ENCODE measurements around the gene CYTIP. TPM values are rescaled to one million over a fixed set of nuclear protein-coding genes. Genes with fewer than 3 reads are reported as not detected.

CYTIP gene
- total RNA-seq, 2 experiments from 2014 or later, result 369 to 388 TPM

DNA sequence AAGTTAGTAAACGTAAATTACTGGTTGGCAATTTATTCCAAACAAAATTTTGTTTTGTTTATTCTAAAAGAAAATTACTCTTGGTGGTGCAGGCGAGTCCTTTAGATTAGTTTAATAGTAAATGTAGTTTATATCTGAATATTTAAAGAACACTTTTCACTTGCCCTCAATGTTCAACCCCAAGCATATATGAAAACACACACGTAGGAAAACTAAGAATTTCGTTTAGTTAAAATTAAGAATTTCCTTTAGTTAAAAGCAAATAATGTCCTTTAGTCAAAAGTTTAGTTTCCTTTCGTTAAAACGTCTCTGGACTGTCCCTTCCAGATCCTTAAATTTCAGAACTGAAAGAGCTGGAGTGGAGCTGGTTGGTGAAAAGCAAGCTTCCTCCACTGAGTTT, 19.1 kb upstream of the CYTIP start:
- peak overlapping the region; percentile 99 for H3K27ac Mint-ChIP-seq
- ChIA-PET CTCF (interaction anchor here (1.0 to 3.3 kb wide), 4 partner anchors 14 to 135 kb away, joined by 3 to 16 read pairs (median 5); no protein-coding TSS in a partner anchor), POLR2A (interaction anchor here (1.0 to 8.5 kb wide), 5 partner anchors 10 to 51 kb away, joined by 3 to 201 read pairs (median 25); partner anchors contain the start of gene CYTIP)
- intact Hi-C loops (cut with micrococcal nuclease), result no loop called here
- peaks cover 88% of the 10 kb centered on the region for H3K4me1 Mint-ChIP-seq (ENCODE audit: low read depth)
- H3K27me3 Mint-ChIP-seq, result no peaks in the 10 kb centered on the region
- DNase-seq, result no peak
- no peaks in the 10 kb centered on the region for H3K9me3 Mint-ChIP-seq
- no peak overlapping the region for H3K4me3 Mint-ChIP-seq
- peaks cover 4% of the 10 kb centered on the region for H3K36me3 Mint-ChIP-seq

DNA sequence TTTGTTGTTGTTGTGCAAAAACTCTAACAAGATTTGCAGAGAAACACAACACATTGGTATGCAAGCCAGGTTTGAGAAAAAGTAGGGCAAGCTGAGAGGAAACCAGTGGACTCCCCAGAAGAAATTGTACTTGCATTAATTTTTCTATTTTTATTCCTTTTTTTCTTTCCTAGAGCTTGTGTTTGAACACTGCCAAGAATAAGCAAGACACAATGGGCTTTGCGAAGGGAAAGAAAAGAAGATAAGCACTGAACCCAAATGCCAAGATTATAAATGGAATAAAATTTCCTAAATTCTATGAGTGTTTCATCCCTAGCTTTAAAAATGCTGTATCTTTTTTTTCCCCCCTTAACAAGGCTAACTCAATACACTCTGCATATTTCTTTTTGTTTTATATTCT, 17.0 kb upstream of the CYTIP start:
- intact Hi-C loops (cut with micrococcal nuclease), result no loop called here
- Mint-ChIP-seq H3K27ac (peak overlapping the region; percentile 46), H3K4me3 (no peak overlapping the region), H3K27me3 (no peaks in the 10 kb centered on the region), H3K4me1 (ENCODE audit: low read depth) (peaks cover 86% of the 10 kb centered on the region), H3K9me3 (no peaks in the 10 kb centered on the region), H3K36me3 (peaks cover 4% of the 10 kb centered on the region)
- CTCF ChIA-PET, result interaction anchor here (0.6 to 2.2 kb wide), 11 partner anchors 9 to 441 kb away, joined by 3 to 8 read pairs (median 3); partner anchors contain the start of gene ACVR1C
- DNase-seq, result no peak
- POLR2A ChIA-PET, result interaction anchor here (1.2 to 1.7 kb wide), 5 partner anchors 16 to 135 kb away, joined by 3 to 9 read pairs (median 5); partner anchors contain the start of genes CYTIP and ERMN

DNA sequence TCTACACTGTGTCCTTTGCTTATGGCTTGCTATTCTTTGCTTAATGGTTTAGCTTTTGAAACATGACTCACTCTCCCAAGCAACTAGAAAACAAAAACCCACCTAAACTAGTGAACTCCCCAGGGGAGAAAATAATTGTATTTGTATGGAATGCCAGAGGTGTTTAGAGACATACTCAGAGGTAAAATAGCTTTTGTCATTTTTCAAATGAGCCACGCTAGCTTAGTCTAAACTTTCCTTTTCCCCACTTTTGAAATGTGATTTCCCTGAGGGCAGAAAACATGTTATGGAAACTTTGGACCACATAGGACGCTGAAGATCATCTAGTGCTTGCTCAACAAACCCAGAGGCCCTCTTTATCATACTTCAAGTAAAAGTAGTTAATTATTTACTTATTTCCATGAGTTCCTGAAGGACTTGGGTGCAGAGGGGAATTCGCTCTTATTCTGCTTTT, 16.5 kb upstream of the CYTIP start:
- no peaks in the 10 kb centered on the region for H3K27me3 Mint-ChIP-seq
- CTCF ChIA-PET, result interaction anchor here (0.6 to 2.2 kb wide), 7 partner anchors 9 to 168 kb away, joined by 3 to 8 read pairs (median 4); partner anchors contain the start of gene ACVR1C
- peaks cover 4% of the 10 kb centered on the region for H3K36me3 Mint-ChIP-seq
- H3K27ac Mint-ChIP-seq, result peak overlapping the region; percentile 35
- DNase-seq, result no peak
- POLR2A ChIA-PET, result interaction anchor here (1.2 to 1.7 kb wide), 4 partner anchors 17 to 134 kb away, joined by 3 to 9 read pairs (median 6); partner anchors contain the start of genes CYTIP and ERMN
- H3K9me3 Mint-ChIP-seq, result no peaks in the 10 kb centered on the region
- H3K4me3 Mint-ChIP-seq, result peak overlapping the region; percentile 1
- intact Hi-C loops (cut with micrococcal nuclease), result no loop called here
- H3K4me1 Mint-ChIP-seq (ENCODE audit: low read depth), result peaks cover 84% of the 10 kb centered on the region

DNA sequence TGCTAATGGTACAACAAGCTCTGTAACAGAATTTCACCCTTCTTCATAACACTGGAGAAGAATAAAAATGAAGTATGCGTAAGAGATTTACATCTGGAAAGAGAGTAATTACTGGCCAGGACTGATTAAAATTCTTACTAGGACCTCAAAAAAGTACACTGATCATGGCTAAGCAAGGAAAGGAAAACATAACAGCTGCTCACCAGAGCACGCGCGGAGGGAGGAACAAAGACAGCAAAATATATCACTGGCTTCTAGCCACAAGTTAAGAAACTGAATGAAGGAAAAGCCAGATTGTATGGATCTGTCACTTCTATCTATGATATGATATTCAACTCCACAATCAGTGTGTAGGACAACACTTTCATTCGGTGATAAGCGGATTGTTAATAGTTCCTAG, 15.6 kb upstream of the CYTIP start:
- DNase-seq, result no peak
- Mint-ChIP-seq H3K4me3 (no peak overlapping the region), H3K9me3 (no peaks in the 10 kb centered on the region), H3K27me3 (no peaks in the 10 kb centered on the region), H3K36me3 (peaks cover 4% of the 10 kb centered on the region), H3K4me1 (ENCODE audit: low read depth) (peaks cover 77% of the 10 kb centered on the region), H3K27ac (no peak overlapping the region)
- POLR2A ChIA-PET, result no interaction called here
- CTCF ChIA-PET, result interaction anchor here (1.4 kb wide), 1 partner anchor 132 kb away, joined by 6 read pairs; no protein-coding TSS in a partner anchor
- intact Hi-C loops (cut with micrococcal nuclease), result no loop called here

DNA sequence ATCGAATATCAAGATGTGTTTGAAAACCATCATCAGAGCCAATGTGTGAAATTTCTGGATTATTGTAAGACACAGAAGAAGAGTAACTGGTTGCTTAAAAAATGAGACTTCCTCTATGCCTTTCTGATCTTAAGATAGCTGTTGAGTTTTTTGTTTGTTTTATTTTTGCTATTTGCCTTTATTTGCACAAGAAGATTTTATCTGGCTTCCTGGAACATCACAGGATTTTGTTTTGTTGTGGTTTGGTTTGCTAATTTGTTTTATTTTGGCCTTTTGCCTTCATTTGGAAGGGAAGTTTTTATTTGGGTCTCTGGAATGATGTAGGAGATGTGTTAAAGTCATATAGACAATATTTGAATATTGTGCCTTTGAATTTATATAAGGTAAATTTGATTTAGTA, 3.9 kb upstream of the CYTIP start:
- Mint-ChIP-seq H3K27me3 (peaks cover 2% of the 10 kb centered on the region), H3K27ac (peak overlapping the region; percentile 86), H3K36me3 (peaks cover 25% of the 10 kb centered on the region), H3K4me3 (peak overlapping the region; percentile 77), H3K4me1 (ENCODE audit: low read depth) (peaks cover 56% of the 10 kb centered on the region), H3K9me3 (no peaks in the 10 kb centered on the region)
- intact Hi-C loops (cut with micrococcal nuclease), result no loop called here
- DNase-seq, result no peak
- CTCF ChIA-PET, result interaction anchor here (1.0 to 3.1 kb wide), 5 partner anchors 14 to 120 kb away, joined by 3 to 12 read pairs (median 7); no protein-coding TSS in a partner anchor
- POLR2A ChIA-PET, result interaction anchor here (0.9 to 3.8 kb wide), 10 partner anchors 8 to 34 kb away, joined by 3 to 61 read pairs (median 7); no protein-coding TSS in a partner anchor

DNA sequence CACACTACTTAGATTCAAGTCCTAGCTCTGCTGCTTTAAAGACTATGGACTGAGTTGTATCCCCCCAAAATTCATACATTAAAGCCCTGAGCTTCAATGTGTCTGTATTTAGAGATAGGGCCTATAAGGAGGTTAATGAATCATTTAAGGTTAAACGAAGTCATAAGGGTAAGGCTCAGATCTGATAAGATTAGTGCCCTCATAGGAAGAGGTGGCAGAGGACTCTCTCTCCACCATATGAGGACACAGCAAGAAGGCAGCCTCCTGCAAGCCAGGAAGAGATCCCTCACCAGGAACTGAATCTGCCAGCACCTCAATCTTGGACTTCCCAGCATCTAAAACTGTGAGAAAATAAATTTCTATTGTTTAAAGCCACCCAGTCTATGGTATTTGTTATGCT, 3.1 kb upstream of the CYTIP start:
- Mint-ChIP-seq H3K9me3 (no peaks in the 10 kb centered on the region), H3K4me3 (peak overlapping the region; percentile 77), H3K27ac (peak overlapping the region; percentile 86), H3K27me3 (peaks cover 2% of the 10 kb centered on the region), H3K4me1 (ENCODE audit: low read depth) (peaks cover 52% of the 10 kb centered on the region), H3K36me3 (peaks cover 33% of the 10 kb centered on the region)
- DNase-seq, result peak; percentile 46
- intact Hi-C loops (cut with micrococcal nuclease), result no loop called here
- ChIA-PET CTCF (interaction anchor here (0.6 to 3.1 kb wide), 8 partner anchors 14 to 145 kb away, joined by 3 to 12 read pairs (median 5); no protein-coding TSS in a partner anchor), POLR2A (interaction anchor here (0.9 to 3.8 kb wide), 12 partner anchors 8 to 452 kb away, joined by 3 to 61 read pairs (median 4); no protein-coding TSS in a partner anchor)

DNA sequence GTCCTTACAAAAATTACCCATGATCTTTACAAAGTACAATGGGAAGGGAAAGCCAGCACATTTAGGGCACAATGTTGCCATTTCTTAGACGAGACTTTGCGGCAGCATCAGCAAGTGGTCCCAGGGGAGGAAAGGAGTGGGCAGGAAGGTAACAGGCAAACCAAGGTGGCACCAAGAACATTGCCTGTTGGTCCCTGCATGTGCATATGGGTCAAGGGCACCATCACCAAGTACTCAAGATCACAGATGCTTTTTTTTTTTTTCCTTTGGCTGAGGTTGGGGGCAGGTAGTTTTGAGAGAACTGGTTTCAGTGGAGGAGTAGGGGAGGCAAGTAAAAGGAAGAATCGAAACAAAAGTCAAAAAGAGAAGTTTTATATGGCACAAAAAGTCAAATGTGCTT, 752 bp upstream of the CYTIP start:
- Mint-ChIP-seq H3K36me3 (peaks cover 54% of the 10 kb centered on the region), H3K9me3 (no peaks in the 10 kb centered on the region), H3K4me1 (ENCODE audit: low read depth) (peaks cover 42% of the 10 kb centered on the region), H3K27ac (peak overlapping the region; percentile 99), H3K27me3 (peaks cover 2% of the 10 kb centered on the region), H3K4me3 (peak overlapping the region; percentile 92)
- POLR2A ChIA-PET, result interaction anchor here (0.8 to 17.5 kb wide), 11 partner anchors 13 to 454 kb away, joined by 3 to 319 read pairs (median 11); no protein-coding TSS in a partner anchor
- intact Hi-C loops (cut with micrococcal nuclease), result loop anchor here (1.0 kb wide), 6 partner anchors 9 to 33 kb away; no protein-coding TSS in a partner anchor
- peak; percentile 62 for DNase-seq
- CTCF ChIA-PET, result interaction anchor here (1.1 to 1.6 kb wide), 7 partner anchors 9 to 33 kb away, joined by 3 to 12 read pairs (median 5); no protein-coding TSS in a partner anchor

DNA sequence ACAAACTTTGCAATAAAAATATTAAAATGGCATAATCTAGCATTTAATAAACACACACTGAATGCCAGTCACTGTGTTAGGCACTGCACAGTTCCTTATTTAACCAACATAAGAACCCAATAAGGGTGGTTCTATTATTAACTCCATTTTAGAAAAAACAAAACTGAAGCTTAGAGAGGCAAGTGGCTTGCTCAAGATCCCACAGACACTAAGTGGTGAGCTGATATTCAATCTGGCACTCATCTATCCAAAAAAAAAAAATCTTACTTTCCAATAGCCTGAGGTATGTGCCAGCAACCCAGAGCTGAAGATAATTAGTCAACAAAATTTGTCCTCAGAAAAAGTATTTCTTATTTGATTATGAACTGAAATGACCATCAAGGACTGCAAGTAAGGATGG, 799 bp downstream of the CYTIP start:
- peaks cover 65% of the 10 kb centered on the region for H3K36me3 Mint-ChIP-seq
- peaks cover 31% of the 10 kb centered on the region for H3K4me1 Mint-ChIP-seq (ENCODE audit: low read depth)
- ChIA-PET POLR2A (interaction anchor here (0.6 to 17.5 kb wide), 13 partner anchors 11 to 456 kb away, joined by 3 to 319 read pairs (median 11); no protein-coding TSS in a partner anchor), CTCF (interaction anchor here (0.9 to 2.3 kb wide), 11 partner anchors 9 to 185 kb away, joined by 3 to 12 read pairs (median 9); partner anchors contain the start of gene ERMN)
- intact Hi-C loops (cut with micrococcal nuclease), result no loop called here
- DNase-seq, result no peak
- H3K27ac Mint-ChIP-seq, result peak overlapping the region; percentile 99
- no peaks in the 10 kb centered on the region for H3K9me3 Mint-ChIP-seq
- peak overlapping the region; percentile 92 for H3K4me3 Mint-ChIP-seq
- H3K27me3 Mint-ChIP-seq, result peaks cover 2% of the 10 kb centered on the region

DNA sequence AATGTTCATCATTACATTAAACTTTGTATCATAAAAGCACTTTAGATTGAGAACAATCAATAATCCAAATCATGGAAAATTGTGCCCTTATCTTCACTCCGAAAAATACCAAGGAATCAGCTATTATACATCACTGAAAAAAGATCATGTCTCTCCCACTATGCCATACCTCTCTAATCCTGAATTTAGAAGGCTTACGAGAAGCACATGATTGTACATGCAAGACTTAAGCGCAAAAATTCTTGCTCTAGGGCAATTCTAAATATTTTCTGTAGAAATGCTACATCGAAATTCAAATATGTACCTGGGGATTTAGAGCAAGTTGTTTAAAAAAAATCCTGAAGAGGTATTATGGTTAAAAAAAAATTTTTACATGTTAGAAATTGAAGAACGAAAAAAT, 1.3 kb downstream of the CYTIP start:
- H3K4me3 Mint-ChIP-seq, result peak overlapping the region; percentile 92
- peak overlapping the region; percentile 99 for H3K27ac Mint-ChIP-seq
- ChIA-PET POLR2A (interaction anchor here (0.6 to 17.5 kb wide), 10 partner anchors 11 to 747 kb away, joined by 3 to 319 read pairs (median 24); no protein-coding TSS in a partner anchor), CTCF (interaction anchor here (1.1 to 2.3 kb wide), 4 partner anchors 11 to 185 kb away, joined by 3 to 12 read pairs (median 9); partner anchors contain the start of gene ERMN)
- no peaks in the 10 kb centered on the region for H3K9me3 Mint-ChIP-seq
- H3K27me3 Mint-ChIP-seq, result peaks cover 2% of the 10 kb centered on the region
- DNase-seq, result no peak
- intact Hi-C loops (cut with micrococcal nuclease), result no loop called here
- H3K4me1 Mint-ChIP-seq (ENCODE audit: low read depth), result peaks cover 26% of the 10 kb centered on the region
- H3K36me3 Mint-ChIP-seq, result peaks cover 66% of the 10 kb centered on the region

DNA sequence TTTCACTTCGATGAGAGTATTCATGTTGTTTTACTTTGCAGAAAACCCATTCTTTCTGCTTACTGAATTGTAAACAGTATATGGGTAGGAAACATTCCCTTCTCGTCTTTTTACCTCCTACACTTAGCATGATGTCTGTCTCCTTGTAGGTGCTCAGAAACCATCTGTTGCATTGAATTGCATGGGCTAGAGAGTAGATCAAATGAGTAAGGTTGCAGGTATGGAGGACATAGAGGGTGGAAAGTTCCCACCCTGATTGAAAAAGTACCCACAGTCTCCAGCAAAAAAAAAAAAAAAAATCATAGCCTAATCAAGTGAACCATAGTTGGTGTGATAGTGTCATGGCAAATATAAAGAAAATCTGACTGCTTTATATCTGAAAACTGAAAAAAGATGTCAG, 1.7 kb downstream of the CYTIP start:
- Mint-ChIP-seq H3K27ac (peak overlapping the region; percentile 99), H3K9me3 (no peaks in the 10 kb centered on the region), H3K27me3 (peaks cover 2% of the 10 kb centered on the region), H3K4me3 (peak overlapping the region; percentile 92), H3K36me3 (peaks cover 69% of the 10 kb centered on the region), H3K4me1 (ENCODE audit: low read depth) (peaks cover 23% of the 10 kb centered on the region)
- DNase-seq, result no peak
- intact Hi-C loops (cut with micrococcal nuclease), result no loop called here
- ChIA-PET CTCF (interaction anchor here (2.2 to 2.3 kb wide), 2 partner anchors 115 to 140 kb away, joined by 9 to 12 read pairs; partner anchors contain the start of gene ERMN), POLR2A (interaction anchor here (0.6 to 17.5 kb wide), 7 partner anchors 11 to 748 kb away, joined by 3 to 319 read pairs (median 147); no protein-coding TSS in a partner anchor)

DNA sequence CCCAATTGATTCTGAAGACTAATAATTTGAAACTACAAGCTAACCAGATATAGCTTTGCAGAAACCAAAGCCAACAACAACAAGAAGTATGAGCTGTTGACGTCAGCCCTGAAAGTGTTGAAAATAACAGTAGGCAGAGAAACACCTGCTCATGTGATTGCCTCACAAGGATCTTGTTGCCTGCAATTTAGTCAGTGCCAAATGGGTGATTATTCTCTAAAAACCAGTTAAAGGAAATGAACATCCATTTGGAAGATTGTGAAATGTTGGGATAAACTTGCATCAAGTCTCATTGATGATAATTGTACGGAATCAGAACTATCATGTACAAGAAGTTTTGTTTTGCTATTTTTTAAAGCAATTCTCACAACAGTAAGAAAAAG, 2.8 kb downstream of the CYTIP start:
- H3K27ac Mint-ChIP-seq, result peak overlapping the region; percentile 99
- H3K4me1 Mint-ChIP-seq (ENCODE audit: low read depth), result peaks cover 15% of the 10 kb centered on the region
- intact Hi-C loops (cut with micrococcal nuclease), result loop anchor here (1.0 to 2.0 kb wide), 3 partner anchors 8 to 1106 kb away; no protein-coding TSS in a partner anchor
- ChIA-PET CTCF (interaction anchor here (0.7 to 5.2 kb wide), 8 partner anchors 20 to 139 kb away, joined by 3 to 48 read pairs (median 4); partner anchors contain the start of gene ERMN), POLR2A (interaction anchor here (0.5 to 17.5 kb wide), 12 partner anchors 10 to 458 kb away, joined by 3 to 319 read pairs (median 11); no protein-coding TSS in a partner anchor)
- H3K36me3 Mint-ChIP-seq, result peaks cover 78% of the 10 kb centered on the region
- no peak for DNase-seq
- H3K9me3 Mint-ChIP-seq, result no peaks in the 10 kb centered on the region
- peak overlapping the region; percentile 92 for H3K4me3 Mint-ChIP-seq
- peaks cover 2% of the 10 kb centered on the region for H3K27me3 Mint-ChIP-seq
